ENCODE results near the gene C1QB.

C1QB gene

GRCh38 chr1:22709227-22709626, 56.2 kb downstream of the C1QB start:
- no peak; the same call in 1 of the 2 replicates for TF ChIP-seq CTCF (IDR thresholded peaks at IDR 0.05; ENCODE audit: low read depth, low read length)
- no peak overlapping the region for H3K4me3 ChIP-seq (ENCODE audit: low read depth, low read length)

GRCh38 chr1:22709891-22710700, 57.1 kb downstream of the C1QB start:
- no peak for TF ChIP-seq CTCF (IDR thresholded peaks at IDR 0.05; ENCODE audit: low read depth, low read length)
- peak overlapping the region; percentile 49 for H3K4me3 ChIP-seq (ENCODE audit: low read depth, low read length)

- no peak for TF ChIP-seq CTCF (IDR thresholded peaks at IDR 0.05; ENCODE audit: low read depth, low read length)
- H3K4me3 ChIP-seq (ENCODE audit: low read depth, low read length), result peak within 1 kb of the TSS; percentile 74
Observed at GRCh38 chr1:22710701-22711049, 57.6 kb downstream of the C1QB start, which contains the start of gene EPHB2. Gene EPHB2 (plus strand): TSS chr1:22710839. CDS start chr1:22710983, 144 bp downstream.

- peak overlapping the region; percentile 74 for H3K4me3 ChIP-seq (ENCODE audit: low read depth, low read length)
- no peak for TF ChIP-seq CTCF (IDR thresholded peaks at IDR 0.05; ENCODE audit: low read depth, low read length)
Observed at GRCh38 chr1:22711071-22711470, 58.0 kb downstream of the C1QB start.
